GM12864 (cell line): ENCODE data around the gene ATP13A4.

Experiments used
- DNase-seq: peaks from one replicate; pipeline ENCODE4 v3.0.0-alpha.2; 2011; ENCODE audit warnings: low read depth
- H3K4me3 ChIP-seq: 2 replicates; pipeline ENCODE4 v1.5.1; 2011; ENCODE audit warnings: mild to moderate bottlenecking, low read depth, low read length, control low read depth
- CTCF ChIP-seq: IDR thresholded peaks from 2 replicates; pipeline ENCODE4 v1.5.1; 2011; ENCODE audit warnings: low read depth, mild to moderate bottlenecking, moderate library complexity, low read length, control low read depth, inconsistent platforms; ENCODE audit errors: missing control alignments

The ATP13A4 gene

DNA sequence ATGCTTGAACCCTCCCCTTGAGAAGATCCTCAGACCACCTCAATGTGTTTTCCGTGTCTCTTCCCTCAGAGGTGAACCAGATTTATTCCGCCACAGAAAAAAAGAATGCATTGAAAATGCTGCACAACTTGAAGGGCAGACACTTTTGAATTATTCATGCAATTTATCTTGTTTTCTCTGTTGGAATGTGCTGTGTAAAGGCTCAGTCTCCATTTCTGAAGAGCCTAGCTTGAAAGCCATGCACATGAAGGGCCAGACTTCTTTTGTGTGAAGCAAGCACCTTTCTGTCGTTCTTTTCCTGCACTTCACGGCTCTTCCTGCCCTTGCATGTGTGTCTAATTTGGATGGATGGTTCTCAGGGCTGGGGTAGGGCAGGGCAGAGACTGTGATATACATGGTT is 97.2 kb downstream of the ATP13A4 start:
- DNase-seq, result no peak
- no peak overlapping the region for H3K4me3 ChIP-seq
- TF ChIP-seq CTCF, result no peak

DNA sequence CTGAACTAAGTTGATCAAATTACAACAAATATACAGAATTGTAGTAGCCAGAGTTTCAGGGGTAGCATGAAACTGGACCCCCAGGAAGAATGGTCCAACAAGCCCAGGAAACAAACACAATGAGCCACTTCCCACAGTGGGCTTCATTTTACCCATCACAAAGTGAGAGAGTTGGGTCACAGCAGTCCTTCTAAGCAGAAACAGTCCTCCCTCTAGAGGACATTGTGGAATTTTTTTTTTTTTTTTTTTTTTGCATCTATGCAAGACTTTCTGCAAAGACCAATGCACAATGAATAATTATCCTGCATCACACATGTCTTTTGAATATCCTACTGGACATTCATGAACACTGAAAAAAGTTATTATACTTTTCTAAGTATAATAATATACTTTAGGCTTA is 102.4 kb downstream of the ATP13A4 start:
- peak; percentile 5 for TF ChIP-seq CTCF
- DNase-seq, result no peak
- no peak overlapping the region for H3K4me3 ChIP-seq

GRCh38 chr3:193451902-193452301 is 102.8 kb downstream of the ATP13A4 start:
- TF ChIP-seq CTCF, result no peak
- H3K4me3 ChIP-seq, result no peak overlapping the region
- DNase-seq, result no peak

DNA sequence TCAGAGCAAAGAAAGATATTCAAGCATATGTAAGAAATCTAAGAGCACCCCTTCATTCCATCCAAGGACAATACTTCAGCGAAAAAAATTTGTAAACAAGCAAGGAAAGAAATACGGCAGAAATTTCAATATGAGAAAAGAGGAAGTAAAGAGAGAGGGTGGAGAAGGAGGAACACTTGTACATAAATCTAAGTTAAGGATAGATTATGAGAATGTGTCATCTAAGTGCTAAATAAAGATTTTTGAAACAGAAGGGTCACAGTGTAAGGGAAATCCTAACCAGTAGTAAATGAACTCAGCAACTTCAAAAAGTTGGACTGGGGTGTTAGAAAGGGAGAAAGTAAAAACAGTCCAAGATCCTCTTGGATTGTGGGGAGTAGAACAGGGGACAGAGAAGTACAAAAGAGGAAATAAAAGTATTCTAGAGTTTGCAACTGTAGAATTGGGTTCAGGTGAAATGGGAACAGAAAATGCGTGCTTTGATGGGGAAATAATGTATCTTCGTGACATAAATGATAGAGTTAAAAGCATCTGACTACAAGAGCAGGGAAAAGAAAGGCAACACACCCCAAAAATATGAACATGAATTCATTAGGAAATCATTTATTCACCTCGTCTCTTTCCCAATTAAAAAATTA is 107.6 kb downstream of the ATP13A4 start:
- TF ChIP-seq CTCF, result no peak
- no peak overlapping the region for H3K4me3 ChIP-seq
- DNase-seq, result no peak

GRCh38 chr3:193439423-193439822 is 115.3 kb downstream of the ATP13A4 start:
- DNase-seq, result no peak
- no peak for TF ChIP-seq CTCF
- no peak overlapping the region for H3K4me3 ChIP-seq

DNA sequence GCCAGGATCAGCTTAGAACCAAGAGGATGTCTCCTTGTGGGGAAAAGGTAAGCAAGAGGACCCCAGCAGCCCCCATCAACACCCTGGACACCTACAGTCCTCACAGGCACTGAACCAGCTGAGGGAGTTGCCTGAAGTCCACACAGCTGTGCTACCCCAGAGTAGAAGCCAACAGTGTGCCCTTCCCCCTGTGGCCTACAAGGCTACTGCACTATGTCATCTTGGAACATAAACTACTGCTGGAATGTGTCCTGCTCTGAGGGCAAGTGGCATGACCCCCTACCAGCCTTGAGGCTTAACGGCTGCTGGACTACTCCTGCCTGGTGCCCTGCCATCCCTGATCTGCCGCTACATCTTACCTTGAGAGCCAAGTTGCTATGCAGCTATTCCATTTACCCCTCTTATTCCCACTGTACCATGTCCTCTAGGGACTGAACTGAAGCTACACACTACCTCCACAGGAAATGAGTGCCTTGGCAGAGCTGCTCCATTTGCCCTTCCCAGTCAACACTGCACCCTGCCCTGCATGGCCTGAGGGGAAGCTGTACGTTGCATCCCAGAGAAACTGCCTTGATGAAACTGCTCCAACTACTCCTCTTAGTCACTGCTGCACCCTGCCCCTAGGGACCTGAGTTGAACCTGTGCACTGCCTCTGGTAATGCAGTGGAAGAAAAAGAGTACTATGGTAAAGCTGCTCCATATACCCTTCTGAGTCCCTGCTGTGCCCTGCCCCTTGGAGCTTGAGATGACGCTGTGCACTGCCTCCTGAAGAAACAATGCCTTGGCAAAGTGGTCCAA is 135.9 kb downstream of the ATP13A4 start:
- no peak for DNase-seq
- H3K4me3 ChIP-seq, result no peak overlapping the region
- TF ChIP-seq CTCF, result no peak
